ENCODE data around the gene AP4M1.

- TF ChIP-seq, protein P1, sequence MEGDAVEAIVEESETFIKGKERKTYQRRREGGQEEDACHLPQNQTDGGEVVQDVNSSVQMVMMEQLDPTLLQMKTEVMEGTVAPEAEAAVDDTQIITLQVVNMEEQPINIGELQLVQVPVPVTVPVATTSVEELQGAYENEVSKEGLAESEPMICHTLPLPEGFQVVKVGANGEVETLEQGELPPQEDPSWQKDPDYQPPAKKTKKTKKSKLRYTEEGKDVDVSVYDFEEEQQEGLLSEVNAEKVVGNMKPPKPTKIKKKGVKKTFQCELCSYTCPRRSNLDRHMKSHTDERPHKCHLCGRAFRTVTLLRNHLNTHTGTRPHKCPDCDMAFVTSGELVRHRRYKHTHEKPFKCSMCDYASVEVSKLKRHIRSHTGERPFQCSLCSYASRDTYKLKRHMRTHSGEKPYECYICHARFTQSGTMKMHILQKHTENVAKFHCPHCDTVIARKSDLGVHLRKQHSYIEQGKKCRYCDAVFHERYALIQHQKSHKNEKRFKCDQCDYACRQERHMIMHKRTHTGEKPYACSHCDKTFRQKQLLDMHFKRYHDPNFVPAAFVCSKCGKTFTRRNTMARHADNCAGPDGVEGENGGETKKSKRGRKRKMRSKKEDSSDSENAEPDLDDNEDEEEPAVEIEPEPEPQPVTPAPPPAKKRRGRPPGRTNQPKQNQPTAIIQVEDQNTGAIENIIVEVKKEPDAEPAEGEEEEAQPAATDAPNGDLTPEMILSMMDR (conservative IDR thresholded peaks at IDR 0.05; ENCODE audit: low read length), result no peak
- no peak for TF ChIP-seq EZH2phosphoT487 (IDR thresholded peaks at IDR 0.05; ENCODE audit: borderline replicate concordance, low read depth, low read length)
Observed at GRCh38 chr7:100137851-100138760, 36.7 kb downstream of the AP4M1 start.

Measured in OCI-LY7 (cell line).